Measurements from ENCODE around the gene HMGCLL1.

HMGCLL1 gene

GRCh38 chr6:55443238-55444134, 135.5 kb downstream of the HMGCLL1 start:
- no peak for DNase-seq (ENCODE audit: low read depth in 2 of 2)

- no peak for DNase-seq (ENCODE audit: low read depth in 2 of 2)
These were observed 140.8 kb downstream of the HMGCLL1 start for GRCh38 chr6:55438203-55438602.

GRCh38 chr6:55437141-55437540, 141.9 kb downstream of the HMGCLL1 start:
- DNase-seq (ENCODE audit: low read depth in 2 of 2), result no peak

GRCh38 chr6:55433446-55434130, 145.4 kb downstream of the HMGCLL1 start:
- DNase-seq (ENCODE audit: low read depth in 2 of 2), result no peak

- DNase-seq (ENCODE audit: low read depth in 2 of 2), result no peak
These were observed 155.1 kb downstream of the HMGCLL1 start for GRCh38 chr6:55423933-55424332.

GRCh38 chr6:55410674-55411073, 168.3 kb downstream of the HMGCLL1 start:
- no peak for DNase-seq (ENCODE audit: low read depth in 2 of 2)

GRCh38 chr6:55405474-55406235, 173.3 kb downstream of the HMGCLL1 start:
- DNase-seq (ENCODE audit: low read depth in 2 of 2), result no peak

GRCh38 chr6:55399351-55399750, 179.6 kb downstream of the HMGCLL1 start:
- DNase-seq (ENCODE audit: low read depth in 2 of 2), result no peak

- no peak for DNase-seq (ENCODE audit: low read depth in 2 of 2)
These were observed 181.0 kb downstream of the HMGCLL1 start for GRCh38 chr6:55397986-55398385.

GRCh38 chr6:55395871-55396270, 183.1 kb downstream of the HMGCLL1 start:
- no peak for DNase-seq (ENCODE audit: low read depth in 2 of 2)

- DNase-seq (ENCODE audit: low read depth in 2 of 2), result no peak
These were observed 190.8 kb downstream of the HMGCLL1 start for GRCh38 chr6:55388211-55388610.

Measured in stimulated activated CD4-positive, alpha-beta T cell treated with anti-CD3 and anti-CD28 coated beads, Interleukin-15, amount 100 ng/mL, for 48 hours (primary cell).